Bronchial epithelial cell (primary cell): Measurements from ENCODE around the gene ASGR1. TPM values are rescaled to one million over a fixed set of nuclear protein-coding genes. Genes with fewer than 3 reads are reported as not detected.
"Not testable (repeated sequence)": the region's sequence is repeated elsewhere in the genome, so short reads cannot be mapped to it uniquely, and the experiment has no call there.

ENCODE experiments used
- DNase-seq: peaks from one replicate; pipeline ENCODE4 v3.0.0-alpha.2; 2010; ENCODE audit warnings: low read depth
- FAIRE-seq: peaks from 2 replicates; lab custom pipeline; 2011; peaks lifted over from hg19 to GRCh38; lab: Jason Lieb, UNC
- H3K27me3 ChIP-seq: 2 replicates; pipeline ENCODE4 v1.5.1; 2011; ENCODE audit warnings: low read length; ENCODE audit not compliant: control insufficient read depth, insufficient read depth
- H3K36me3 ChIP-seq: 2 replicates; pipeline ENCODE4 v1.5.1; 2011; ENCODE audit warnings: low read length; ENCODE audit not compliant: control insufficient read depth, insufficient read depth
- H3K4me3 ChIP-seq: 2 replicates; pipeline ENCODE4 v1.5.1; 2011; ENCODE audit warnings: mild to moderate bottlenecking, low read depth, low read length, control low read depth
- CTCF ChIP-seq: IDR thresholded peaks from 2 replicates; pipeline ENCODE4 v1.5.1; 2011; ENCODE audit warnings: mild to moderate bottlenecking, moderate library complexity, low read length, control low read depth, inconsistent platforms; ENCODE audit not compliant: insufficient read depth, severe bottlenecking
- total RNA-seq: library from RNA; depleted of rRNA; stranded (reverse); fragments of >200 nt; gene quantifications from 2 replicates; pipeline ENCODE4 v1.2.1, GENCODE V29; 2014

The ASGR1 gene
- total RNA-seq, 1 donor from 2014 or later, result under 0.01 TPM

GRCh38 chr17:7174603-7175326 lies 4.4 kb downstream of the ASGR1 start:
- TF ChIP-seq CTCF, result no peak
- peak; percentile 96 for FAIRE-seq
- DNase-seq, result no peak
- H3K4me3 ChIP-seq, result no peak overlapping the region
- no peaks in the 10 kb centered on the region for H3K36me3 ChIP-seq
- H3K27me3 ChIP-seq, result peaks cover 4% of the 10 kb centered on the region

- peak; percentile 47 for TF ChIP-seq CTCF
- DNase-seq (peak; percentile 29), FAIRE-seq (no peak)
- no peak overlapping the region for H3K4me3 ChIP-seq
- H3K36me3 ChIP-seq, result no peaks in the 10 kb centered on the region
- peaks cover 4% of the 10 kb centered on the region for H3K27me3 ChIP-seq
These were observed 5.2 kb downstream of the ASGR1 start for GRCh38 chr17:7173687-7174602.

- not testable (repeated sequence) for DNase-seq, H3K27me3 ChIP-seq, H3K36me3 ChIP-seq, H3K4me3 ChIP-seq
- FAIRE-seq, result peak; percentile 23
These were observed 6.5 kb downstream of the ASGR1 start for GRCh38 chr17:7172522-7173191.

GRCh38 chr17:7169565-7169908 lies 9.6 kb downstream of the ASGR1 start:
- not testable (repeated sequence) for H3K4me3 ChIP-seq, DNase-seq, FAIRE-seq, H3K27me3 ChIP-seq, H3K36me3 ChIP-seq

- H3K36me3 ChIP-seq, H3K27me3 ChIP-seq, DNase-seq, H3K4me3 ChIP-seq, FAIRE-seq: not testable (repeated sequence)
These were observed 10.2 kb downstream of the ASGR1 start for GRCh38 chr17:7168841-7169564.

GRCh38 chr17:7167832-7168231 lies 11.3 kb downstream of the ASGR1 start:
- TF ChIP-seq CTCF, result no peak
- DNase-seq (no peak), FAIRE-seq (no peak)
- H3K27me3 ChIP-seq, result no peaks in the 10 kb centered on the region
- no peak overlapping the region for H3K4me3 ChIP-seq
- H3K36me3 ChIP-seq, result no peaks in the 10 kb centered on the region
